ENCODE data around the gene LRP1.
"Not testable (repeated sequence)": the region's sequence is repeated elsewhere in the genome, so short reads cannot be mapped to it uniquely, and the experiment has no call there.

LRP1 gene

DNA sequence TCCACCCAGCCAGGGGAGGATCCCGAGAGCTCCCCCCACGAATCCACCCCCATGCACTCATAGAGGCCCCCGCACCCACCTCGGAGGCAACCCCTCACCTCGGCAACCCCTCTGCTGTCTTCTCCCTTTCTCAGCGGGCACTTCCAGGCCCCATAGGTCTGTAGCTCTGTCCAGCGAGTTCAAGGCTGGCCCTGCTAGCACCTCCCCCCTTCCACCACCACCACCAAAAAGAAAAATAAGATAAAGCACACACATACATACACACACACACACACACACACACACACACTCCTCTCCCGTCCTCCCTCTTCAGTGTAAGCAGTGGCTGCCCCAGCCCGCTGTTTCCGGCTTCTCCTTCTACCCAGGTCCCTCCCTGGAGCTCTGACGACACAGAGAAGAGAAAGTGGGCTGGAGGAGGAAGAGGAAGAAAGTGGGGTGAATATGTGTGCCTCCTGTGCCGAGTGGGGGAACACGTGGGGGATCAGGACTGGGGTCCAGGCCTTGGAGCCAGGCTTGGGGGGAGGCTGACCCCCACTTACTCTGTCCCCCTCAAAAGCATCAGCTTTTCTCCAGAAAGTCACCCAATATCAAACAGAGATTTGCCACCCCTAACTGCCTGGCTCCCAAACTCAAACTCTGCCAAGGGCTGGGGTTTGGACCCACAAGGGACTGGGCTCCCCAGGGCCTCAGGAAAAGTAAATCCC, 17.1 kb upstream of the LRP1 start, which contains the start of gene STAT6:
Gene STAT6 (minus strand): TSS at position 332 of the 704 bp plus-strand sequence. CDS start 3,084 bp downstream, outside the sequence.
- peak; percentile 55 to 75 (median 71) for DNase-seq (ENCODE audit: low read depth in 3 of 3)

DNA sequence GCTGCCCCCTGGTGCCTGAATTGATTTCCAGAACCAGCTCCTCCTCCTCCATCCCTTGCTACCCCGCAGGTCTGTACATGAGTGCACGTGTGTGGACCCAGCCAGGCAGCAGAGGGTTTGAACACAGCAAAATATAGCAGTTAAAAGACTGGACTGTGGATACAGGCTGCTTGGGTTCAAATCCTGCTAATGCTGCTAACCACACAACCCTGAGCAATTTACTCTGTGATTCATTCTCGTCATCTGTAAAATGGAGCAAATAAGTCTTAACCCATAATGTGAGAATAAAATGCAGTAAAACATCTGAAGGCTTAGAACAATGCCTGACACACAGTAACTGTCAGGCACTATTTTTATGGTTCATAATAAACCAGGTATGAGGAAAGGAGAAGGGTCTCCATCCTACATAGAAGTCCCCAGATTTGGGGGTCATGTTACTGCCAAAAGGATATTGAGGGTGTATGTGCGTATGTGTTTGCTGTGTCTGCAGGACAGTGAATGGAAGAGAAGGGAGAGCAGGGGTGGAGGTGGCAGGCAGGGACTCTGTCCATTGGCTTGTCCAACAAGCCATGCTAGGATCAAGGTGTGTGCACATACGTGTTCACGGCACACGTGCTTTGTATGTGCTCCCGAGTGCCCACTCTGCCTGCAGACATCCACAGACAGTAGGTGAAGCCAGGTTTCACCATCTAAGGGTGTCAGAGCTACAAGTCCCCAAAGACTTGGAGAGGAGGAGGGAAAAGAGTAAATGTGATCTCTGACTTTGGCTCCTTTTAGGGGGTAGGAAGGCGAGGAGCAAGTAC, 15.6 kb upstream of the LRP1 start:
- no peak for DNase-seq (ENCODE audit: low read depth in 3 of 3)

DNA sequence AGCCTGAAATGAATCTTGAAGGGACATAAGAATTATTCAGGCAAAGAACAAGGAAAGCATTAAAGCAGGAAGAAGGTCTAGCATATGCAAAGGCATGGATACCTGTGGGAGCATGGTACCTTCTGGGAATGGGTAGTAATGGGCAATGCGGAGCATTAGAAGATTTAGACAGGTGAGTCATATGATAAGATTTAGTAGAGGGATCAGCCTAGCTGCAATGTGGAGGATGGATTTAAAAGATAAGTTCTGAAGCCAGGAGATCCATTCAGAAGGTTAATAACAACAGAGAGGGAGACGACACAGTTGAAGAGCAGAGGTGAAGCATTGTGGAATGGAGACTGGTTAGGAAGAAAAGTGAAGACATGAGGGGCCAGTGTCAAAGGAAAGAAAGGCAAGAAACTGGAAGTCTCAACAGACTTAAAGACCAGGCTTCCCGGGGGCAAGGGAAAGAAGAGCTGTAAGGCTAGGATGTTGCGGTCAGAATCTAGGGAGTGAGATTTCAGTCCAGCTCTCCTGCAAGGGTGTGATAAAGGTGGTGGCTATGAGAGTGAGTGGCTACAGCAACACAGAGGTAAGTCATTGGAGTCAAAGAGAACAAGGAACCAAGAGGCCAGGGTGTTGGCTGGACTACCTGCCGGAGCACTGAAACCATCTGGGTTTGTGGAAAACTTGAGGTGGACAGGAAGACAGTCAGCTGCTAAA, 11.6 kb upstream of the LRP1 start:
- DNase-seq (ENCODE audit: low read depth in 3 of 3) = no peak

DNA sequence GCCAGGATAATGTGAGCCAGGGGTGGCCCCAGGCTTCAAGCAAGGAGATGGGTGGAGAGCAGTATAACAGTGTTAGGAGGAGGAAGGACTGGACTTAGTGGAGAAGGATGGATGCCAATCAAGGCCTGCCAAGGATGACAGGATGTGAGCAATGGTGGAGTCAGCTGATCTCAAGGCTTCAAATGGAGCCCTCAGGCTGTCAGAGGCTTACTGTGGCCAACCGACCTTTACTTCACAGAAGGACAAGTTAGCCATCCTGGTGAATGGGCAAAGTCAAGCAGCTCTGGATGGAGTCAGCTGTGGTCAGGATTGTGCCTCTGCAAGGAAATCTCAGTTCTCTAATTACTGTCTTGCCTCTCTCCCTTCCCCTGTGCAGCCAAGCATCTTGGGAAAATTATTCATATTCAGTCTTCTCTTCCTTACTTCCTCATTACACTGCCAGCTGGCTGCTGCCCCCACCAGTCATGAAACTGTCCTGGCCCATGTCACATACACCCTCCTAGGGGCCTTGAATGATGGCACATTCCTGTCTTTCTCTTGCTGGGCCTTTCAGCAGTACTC, 9.5 kb upstream of the LRP1 start:
- DNase-seq (ENCODE audit: low read depth in 3 of 3) = no peak

DNA sequence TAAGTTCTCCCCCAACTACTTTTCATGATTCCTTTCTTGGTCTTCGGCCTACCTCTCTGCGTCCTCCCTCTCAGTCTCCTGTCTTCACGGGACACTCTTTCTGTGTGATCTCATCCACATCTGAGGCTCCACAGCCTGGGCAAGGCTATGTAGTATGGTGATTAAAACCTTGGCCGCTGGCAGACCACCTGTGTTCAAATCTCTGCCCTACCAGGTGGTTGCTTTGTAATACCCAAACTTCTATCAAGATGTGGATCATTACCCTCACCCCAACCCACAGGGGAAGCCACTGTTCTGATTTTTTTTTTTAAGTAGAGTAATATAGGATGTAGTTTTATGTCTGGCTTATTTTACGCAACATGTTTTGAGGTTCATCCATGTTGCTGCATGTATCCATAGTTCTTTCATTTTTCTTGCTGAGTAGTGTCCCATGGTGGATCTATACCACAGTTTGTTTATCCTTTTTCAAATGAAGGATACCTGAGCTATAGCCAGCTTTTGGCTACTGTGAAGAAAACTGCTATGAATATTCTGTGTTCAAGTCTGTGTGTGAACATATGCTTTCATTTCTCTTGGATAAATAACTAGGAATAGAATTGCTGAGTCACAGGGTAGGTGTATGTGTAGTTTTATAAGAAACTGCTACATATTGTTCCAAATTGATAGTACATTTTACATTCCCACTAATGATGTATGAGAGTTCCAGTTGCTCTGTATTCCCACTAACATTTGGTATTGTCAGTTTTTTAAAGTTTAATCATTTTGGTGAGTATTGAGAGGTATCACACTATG, 8.8 kb upstream of the LRP1 start:
- DNase-seq (ENCODE audit: low read depth in 3 of 3) = no peak

DNA sequence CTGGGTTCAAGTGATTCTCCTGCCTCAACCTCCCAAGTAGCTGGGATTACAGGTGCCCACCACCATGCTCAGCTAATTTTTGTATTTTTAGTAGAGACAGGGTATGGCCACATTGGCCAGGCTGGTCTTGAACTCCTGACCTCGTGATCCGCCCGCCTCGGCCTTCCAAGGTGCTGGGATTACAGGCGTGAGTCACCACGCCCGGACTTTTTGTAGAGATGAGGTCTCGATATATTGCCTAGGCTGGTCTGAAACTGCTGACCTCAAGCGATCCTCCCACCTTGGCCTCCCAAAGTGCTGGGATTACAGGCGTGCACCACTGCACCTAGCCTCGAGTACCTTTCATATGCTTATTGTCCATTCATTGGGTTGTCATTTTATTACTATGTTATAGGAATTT, 7.6 kb upstream of the LRP1 start:
- not testable (repeated sequence) for DNase-seq (ENCODE audit: low read depth in 3 of 3)

DNA sequence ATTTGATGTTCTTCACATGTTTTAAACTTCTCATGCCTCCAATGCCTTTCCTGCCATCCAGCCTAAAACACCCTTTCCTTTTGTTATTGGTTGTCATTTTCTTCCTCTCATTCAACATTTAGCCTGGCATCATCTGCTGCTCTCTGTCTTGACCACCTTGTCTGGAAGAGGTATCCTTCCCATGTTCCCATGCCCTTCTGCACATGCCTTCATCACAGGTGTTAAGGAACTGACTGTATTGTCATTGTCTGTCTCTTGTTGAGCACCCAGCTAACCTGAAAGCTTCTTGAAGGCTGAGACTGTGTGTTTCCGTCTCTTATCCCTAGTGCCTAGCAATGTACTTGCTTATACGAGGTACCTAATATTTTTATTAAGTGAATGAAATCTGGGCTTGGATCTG, 4.5 kb upstream of the LRP1 start:
- DNase-seq (ENCODE audit: low read depth in 3 of 3) = no peak

DNA sequence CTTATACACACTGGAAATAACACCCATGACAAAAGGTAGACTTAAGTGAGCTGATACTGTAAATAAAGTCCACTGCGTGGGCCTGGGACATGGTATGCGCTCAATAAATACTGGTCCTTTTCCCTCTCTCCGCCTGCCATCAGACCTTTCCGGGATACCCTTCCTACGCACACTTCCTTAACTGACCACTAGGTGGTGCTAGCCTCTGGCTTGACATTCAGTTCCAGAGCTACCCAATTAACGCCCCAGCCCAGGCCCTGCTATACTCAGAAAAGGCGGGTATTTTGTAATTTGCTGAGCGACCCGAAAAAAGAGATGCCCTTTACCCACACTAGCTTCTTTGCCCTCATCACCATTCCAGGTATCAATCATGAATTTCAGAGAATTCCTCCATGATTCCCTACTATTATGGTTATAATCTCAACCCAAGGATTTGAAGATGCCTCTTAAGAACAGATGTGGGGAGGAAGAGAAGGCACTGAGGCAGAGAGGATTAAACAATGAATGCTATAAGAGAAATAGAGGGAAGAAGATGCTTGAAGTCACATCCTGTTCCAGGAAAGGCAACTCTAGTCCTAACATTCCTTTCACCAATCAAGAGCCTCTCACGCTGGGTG, 3.9 kb upstream of the LRP1 start:
- DNase-seq (ENCODE audit: low read depth in 3 of 3) = peak; percentile 48 to 71 (median 66)

DNA sequence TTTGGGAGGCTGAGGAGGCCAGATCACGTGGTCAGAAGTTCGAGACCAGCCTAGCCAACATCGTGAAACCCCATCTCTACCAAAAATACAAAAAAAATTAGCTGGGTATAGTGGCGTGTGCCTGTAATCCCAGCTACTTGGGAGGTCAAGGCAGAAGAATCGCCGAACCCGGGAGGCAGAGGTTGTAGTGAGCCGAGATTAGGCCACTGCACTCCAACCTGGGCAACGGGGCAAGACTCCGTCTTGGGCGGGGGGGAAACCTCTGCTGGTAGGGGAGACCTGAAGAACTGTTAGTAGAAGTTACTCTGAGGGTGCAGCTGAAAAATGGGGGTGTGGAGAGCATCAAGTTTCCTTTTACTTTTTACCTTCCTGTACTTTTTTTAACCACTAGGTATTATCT, 2.2 kb upstream of the LRP1 start:
- no peak for DNase-seq (ENCODE audit: low read depth in 3 of 3)

DNA sequence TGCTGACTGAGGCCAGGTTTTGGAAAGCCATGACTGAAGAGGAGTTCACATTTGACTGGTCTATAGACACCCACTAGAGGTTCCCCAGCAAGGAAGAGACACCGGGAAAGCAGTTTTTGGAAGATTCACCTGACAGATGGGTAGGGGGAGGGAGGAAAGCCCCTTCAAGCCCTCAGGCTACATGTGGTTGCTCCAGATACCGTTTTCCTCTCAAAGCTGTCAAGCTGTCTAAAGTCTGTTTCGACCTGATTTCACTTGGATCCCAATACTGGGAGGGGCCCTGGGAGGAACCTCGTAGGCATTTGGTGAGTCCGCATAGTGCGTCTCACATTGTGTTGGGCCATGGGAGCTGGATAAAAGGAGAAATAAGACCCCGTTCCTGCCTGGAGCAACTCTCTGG, 1.7 kb upstream of the LRP1 start:
- no peak for DNase-seq (ENCODE audit: low read depth in 3 of 3)

DNA sequence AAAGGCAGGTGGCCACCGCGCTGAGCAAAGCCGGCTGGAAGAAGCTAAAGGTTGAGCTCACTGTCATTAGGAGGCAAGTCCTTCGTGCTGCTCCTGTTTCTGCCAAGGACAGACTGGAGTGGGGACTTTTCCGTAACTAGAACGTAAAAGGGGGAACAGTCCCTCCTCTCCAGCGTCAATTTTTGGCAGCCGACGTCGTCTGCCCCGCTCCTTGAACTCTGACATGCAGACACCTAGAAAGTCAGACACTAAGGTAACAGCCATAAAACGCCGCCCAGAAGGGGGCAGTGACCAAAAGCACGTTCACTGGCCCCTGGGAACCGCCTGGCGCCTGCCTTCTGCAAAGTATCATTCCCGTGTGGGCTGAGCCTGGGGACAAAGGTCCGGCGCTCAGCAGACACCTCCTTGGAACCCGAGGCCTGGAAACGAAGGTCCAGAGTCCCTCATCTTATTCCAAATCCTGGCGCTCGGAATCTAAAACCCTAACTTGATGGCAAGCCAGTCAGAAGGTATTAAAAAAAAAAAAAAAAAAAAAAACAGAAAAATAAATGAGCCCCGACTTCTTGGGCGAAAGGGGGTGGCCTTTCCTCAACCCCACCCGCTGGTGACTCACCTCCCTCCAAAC, 1.1 kb upstream of the LRP1 start:
- DNase-seq (ENCODE audit: low read depth in 3 of 3) = peak in 1 of 3 experiments; percentile 54

DNA sequence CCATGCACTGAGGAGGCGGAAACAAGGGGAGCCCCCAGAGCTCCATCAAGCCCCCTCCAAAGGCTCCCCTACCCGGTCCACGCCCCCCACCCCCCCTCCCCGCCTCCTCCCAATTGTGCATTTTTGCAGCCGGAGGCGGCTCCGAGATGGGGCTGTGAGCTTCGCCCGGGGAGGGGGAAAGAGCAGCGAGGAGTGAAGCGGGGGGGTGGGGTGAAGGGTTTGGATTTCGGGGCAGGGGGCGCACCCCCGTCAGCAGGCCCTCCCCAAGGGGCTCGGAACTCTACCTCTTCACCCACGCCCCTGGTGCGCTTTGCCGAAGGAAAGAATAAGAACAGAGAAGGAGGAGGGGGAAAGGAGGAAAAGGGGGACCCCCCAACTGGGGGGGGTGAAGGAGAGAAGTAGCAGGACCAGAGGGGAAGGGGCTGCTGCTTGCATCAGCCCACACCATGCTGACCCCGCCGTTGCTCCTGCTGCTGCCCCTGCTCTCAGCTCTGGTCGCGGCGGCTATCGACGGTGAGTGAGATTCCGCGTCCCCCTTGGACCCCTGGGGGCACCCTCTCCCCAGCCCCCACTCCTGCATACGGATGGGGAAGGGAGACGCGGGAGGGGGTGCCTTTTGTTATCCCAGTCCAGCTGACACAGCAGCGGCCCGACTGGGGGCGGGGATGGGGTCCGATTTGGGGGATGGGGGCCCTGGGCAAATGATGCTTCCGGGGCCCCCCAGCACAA, 400 bp downstream of the LRP1 start:
- DNase-seq (ENCODE audit: low read depth in 3 of 3) = no peak

DNA sequence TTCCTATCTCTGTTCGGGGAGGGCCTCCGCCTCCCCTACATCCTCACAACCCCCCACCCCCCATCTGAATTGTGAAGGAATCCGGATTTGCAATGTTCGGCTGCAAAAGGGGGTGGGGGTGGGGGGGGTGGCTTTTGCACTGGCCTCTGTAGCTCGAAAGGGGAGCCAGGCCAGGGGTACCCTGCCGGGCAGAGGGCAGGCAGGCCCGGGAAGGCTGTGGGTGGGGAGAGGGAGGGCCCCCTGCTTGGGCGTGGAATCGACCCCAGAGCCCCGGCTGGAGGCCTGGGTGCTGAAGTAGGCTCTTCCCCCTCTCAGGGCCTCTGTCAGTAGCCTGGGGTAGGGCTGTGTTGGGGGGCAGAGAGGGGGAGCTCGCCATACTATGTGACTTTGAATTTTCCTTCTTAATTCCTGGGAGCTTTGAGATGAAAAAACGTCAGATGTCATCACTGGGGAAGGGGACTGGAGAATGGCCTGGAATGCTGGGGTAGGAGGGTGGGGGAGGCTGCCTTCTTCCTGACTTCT, 1.1 kb downstream of the LRP1 start:
- DNase-seq (ENCODE audit: low read depth in 3 of 3) = no peak

DNA sequence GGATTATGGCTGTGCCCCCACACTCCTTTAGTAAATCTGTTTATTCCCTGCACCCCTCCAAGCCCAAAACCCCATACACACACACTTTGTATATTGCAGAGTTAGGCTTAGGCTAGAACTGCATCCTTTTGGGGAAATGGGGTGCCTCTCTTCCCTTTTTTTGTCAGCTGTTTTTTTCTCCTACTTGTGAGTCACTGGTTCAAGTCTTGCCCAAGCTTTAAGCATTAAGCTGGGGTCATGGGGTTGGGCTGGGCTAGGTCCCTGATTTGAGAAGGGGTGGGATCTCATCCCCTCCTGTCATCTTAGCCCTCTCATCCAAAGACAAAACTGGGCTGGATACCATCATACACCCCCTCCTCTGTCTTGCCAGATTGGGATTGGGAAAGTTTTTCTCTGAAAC, 1.6 kb downstream of the LRP1 start:
- no peak for DNase-seq (ENCODE audit: low read depth in 3 of 3)

DNA sequence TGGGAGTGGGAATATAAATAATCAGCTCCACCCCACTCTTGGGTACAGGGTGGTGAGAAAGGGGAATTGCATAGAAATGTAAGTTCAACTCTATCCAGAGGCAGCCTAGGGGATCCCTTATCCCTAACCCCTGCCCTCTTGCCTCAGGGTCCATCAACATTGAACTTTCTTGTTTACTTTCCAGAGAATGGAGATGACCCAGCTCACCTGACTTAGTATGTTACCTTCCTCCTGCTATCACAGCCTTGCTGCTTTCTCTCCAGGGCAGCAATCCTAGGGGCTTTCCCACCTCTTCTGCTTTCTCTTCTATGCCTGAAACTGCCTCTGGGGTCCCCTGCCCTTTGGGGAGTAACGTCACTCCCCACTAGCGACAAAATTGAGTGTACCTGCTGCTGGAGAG, 2.7 kb downstream of the LRP1 start:
- DNase-seq (ENCODE audit: low read depth in 3 of 3) = no peak

DNA sequence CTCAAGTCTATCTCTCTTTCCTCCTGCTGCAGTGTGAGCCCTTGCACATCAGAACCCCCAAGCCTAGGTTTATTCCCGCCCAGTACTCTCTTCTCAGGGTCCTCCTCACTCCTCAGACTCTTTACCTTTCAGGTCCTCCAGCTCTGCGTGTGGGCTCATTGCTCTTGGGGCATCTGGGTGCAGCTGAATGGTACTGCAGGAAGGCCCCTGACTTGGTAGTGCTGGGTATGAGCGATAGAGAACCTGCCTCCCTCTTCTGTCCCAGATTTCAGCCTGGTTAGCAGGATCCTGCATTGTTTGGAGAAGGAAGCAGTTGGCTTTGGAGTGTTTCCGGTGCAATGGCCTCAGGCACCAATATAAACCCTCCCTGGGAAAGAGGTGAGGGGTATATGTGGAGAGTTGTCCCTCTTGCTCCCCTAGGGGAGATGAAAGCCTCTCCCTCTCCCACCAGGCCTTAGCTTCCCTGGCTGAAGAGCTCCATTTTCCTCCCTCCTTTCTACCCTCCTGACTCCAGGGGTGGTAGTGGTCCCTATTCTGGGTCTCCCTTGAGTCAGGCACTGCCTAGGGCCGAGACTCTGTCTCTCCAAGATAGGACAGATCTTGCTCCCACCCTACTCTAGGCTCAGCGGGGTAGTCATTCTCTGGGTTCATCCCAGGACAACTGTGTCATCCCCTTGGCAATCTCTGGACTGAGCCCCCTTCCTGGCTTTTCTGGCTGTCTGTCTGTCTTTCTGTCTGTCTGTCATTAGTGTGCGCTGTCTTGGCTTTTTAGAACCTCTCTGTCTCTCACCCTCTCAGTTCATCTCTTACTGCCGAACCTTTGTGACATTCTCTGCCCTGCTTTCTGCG, 3.8 kb downstream of the LRP1 start:
- DNase-seq (ENCODE audit: low read depth in 3 of 3) = no peak

DNA sequence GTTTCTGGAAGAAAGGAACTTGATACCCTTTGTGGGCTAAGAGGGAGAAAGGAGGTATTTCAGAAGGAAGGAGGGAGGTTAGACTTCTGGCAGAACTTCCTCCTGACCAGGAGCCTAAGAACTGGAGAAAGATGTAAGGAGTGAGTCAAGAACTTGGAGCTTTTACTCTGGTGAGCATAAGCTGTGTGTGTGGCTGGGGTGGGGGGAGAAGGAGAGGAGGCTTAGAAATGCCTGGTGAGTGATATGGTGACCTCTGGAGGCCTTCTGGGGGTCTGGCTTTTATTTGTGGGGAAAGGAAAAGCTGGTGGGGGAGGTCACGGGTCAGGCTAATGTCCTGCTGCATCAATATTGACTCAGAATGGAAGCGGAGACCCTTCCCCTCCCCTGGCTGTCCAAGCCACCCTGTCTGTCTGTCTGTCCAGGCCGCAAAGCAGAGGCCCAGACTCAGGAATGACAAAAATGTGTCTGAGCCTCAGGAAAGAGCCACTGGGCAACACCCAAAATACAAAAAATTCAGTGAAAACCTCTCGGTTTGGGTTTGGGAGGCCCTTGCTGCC, 4.8 kb downstream of the LRP1 start:
- no peak for DNase-seq (ENCODE audit: low read depth in 3 of 3)

DNA sequence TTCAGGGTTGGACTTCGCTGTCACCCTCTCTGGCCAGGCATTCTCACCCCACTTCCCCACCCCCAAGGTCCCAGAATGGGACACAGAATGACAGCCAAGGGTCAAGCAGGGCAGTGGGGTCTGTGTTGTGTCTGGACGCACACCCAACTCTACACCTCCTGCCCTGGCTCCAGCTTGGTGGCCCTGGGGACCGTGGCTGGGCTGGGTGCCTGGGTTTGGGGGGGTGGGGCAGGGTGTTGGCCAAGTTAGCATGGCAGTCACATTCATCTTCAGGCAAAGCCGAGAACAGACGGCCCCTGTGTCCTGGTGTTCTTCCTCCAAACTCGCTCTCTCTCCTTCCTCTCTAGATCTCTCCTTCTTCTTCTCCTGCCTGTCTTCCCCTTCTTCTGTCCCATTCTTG, 5.6 kb downstream of the LRP1 start:
- no peak for DNase-seq (ENCODE audit: low read depth in 3 of 3)
